D341Med (cell line): Measurements from ENCODE around the gene CAPNS2.
"Not testable (repeated sequence)": the region's sequence is repeated elsewhere in the genome, so short reads cannot be mapped to it uniquely, and the experiment has no call there.

Experiments used
- DNase-seq: peaks from one replicate; pipeline ENCODE4 v3.0.0; 2012; ENCODE audit warnings: low spot score

The CAPNS2 gene

GRCh38 chr16:55568207-55568606, 1.7 kb downstream of the CAPNS2 start:
- DNase-seq, result no peak

DNA sequence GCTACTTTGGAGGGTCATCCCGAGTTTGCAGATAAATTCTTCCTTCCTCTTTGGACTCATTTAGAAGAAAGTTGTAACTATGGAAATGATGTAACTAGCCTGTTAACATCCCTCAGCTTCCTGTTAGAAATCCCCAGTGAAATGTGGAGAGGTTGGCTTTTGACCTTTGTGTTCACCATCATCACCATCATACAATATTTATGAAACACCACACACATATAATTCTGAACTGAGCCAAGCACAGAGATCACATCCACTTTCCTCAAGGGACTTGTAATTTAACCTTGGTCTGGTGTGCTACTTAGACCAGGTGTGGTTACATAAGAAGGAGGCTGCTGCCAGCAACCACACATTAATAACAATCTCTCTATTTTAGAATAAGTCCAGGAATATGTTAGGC, 2.5 kb downstream of the CAPNS2 start:
- DNase-seq, result no peak

DNA sequence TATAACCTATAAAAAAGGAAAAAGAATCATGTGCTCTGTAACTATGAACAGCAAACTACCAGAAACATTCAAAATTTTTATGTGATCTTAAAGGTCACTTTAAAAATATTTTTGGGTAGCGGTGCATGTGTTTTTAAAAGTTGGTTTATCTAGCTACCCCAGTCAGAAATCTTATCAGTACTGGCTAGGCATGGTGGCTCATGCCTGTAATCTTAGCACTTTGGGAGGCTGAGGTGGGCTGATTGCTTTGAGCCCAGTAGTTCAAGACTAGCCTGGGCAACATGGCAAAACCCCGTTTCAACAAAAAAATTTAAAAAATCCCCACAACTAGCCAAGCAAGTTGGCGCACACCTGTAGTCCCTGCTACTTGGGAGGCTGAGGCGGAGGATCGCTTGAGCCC, 3.7 kb downstream of the CAPNS2 start:
- DNase-seq, result no peak

GRCh38 chr16:55571191-55571897, 4.9 kb downstream of the CAPNS2 start:
- DNase-seq, result no peak

DNA sequence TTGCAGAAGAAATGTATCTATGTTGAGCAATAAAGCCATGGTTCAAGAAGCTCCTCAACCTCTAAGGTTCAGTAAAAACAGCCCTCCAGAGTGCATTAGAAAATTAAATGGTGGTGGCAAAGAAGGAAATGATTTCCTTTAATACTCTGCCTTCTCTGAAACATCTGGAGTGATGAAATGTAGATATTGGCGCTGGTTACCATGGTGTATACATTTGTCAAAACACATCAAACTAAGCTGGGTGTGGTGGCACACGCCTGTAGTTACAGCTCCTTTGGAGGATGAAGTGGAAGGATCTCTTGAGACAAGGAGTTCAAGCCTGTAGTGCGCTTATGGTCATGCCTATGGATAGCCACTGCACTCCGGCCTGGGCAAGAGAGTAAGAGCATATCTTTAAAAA, 6.0 kb downstream of the CAPNS2 start:
- DNase-seq, result no peak

DNA sequence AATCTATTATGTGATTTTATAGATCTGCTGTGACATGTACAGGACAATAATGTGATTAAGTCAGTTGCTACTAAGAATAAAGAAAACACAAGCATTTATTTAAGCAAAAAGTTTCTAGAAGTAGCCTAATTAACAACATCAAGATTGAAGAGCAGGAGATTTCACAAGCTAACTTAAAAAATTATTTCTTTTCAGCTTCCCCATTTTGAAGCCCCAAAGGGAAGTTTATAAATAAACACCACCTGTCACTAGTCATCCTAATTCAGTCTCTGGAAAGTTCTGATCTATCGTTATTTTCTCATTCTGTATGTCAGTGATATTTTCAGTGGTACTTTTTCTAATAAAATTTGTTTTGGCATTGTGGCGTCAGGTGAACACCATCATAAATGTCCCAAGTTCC, 8.3 kb downstream of the CAPNS2 start:
- no peak for DNase-seq

GRCh38 chr16:55575496-55575895, 9.0 kb downstream of the CAPNS2 start:
- DNase-seq, result no peak

GRCh38 chr16:55576384-55576783, 9.9 kb downstream of the CAPNS2 start:
- DNase-seq, result no peak

- DNase-seq, result no peak
Observed at GRCh38 chr16:55577887-55578286, 11.4 kb downstream of the CAPNS2 start.

DNA sequence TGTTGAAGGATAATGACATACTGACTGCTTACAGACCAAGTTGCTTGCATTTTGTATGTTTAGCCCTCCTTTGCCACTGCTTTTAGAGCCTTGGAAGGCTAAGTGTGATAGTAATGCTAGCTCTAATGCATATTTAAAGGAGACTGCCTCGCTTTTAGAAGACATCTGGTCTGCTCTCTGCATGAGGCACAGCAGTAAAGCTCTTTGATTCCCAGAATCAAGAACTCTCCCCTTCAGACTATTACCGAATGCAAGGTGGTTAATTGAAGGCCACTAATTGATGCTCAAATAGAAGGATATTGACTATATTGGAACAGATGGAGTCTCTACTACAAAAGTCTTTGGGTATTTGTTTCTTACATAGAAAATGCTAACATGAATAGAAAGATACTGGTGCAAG, 19.1 kb downstream of the CAPNS2 start:
- no peak for DNase-seq

DNA sequence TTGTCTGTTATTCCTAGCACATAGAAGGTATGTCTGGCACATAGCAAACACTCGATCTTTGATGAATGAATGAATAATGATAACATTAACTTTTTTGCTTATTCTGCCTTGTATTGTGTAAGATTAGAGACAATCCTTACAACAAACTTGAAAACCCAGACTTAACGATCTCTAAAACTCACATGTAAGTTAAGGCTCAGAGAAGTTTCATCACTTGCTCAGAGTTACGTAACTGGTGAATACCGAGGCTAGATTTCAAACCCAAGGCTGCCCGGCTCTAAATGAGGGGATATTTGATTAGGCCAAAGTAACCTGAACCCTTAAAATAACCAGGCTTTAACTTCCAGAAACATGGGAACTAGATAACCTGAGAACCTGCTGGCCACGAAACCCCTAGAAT, 22.3 kb downstream of the CAPNS2 start:
- DNase-seq, result no peak

GRCh38 chr16:55592306-55592705, 25.8 kb downstream of the CAPNS2 start:
- DNase-seq, result no peak

DNA sequence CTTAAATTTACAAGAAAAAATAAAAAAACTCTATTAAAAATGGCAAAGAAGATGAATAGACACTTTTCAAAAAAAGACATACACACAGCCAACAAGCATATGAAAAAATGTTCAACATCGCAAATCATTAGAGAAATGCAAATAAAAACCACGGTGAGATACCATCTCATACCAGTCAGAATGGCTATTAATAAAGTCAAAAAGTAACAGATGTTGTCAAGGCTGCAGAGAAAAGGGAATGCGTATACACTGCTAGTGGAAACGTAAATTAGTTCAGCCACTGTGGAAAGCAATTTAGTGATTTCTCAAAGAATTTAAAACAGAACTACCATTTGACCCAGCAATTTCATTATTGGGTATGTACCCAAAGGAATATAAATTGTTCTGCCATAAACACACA, 31.4 kb downstream of the CAPNS2 start:
- DNase-seq, result no peak

DNA sequence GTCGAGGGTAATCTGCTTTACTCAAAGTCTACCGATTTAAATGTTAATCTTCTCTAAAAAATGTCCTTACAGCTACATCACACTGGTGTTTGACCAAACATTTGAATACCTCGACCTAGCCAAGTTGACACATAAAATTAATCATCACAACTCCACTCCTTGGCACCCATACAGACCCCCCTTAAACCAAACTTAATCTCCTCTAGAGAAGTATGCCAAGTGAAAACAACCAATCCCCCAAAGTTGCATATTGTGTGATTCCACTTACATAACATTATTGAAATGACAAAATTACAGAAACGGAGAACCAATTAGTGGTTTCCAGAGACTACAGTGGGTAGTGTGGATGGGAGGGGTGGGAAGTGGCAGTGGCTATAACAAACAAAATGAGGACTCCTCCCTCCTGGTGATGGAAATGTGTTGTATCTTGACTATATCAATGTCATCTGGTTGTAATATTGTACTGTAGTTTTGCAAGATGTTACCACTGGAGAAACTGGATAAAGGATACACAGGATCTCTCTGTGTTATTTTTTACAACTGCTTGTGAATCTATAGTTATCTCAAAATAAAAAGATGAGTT, 39.4 kb downstream of the CAPNS2 start:
- no peak for DNase-seq

DNA sequence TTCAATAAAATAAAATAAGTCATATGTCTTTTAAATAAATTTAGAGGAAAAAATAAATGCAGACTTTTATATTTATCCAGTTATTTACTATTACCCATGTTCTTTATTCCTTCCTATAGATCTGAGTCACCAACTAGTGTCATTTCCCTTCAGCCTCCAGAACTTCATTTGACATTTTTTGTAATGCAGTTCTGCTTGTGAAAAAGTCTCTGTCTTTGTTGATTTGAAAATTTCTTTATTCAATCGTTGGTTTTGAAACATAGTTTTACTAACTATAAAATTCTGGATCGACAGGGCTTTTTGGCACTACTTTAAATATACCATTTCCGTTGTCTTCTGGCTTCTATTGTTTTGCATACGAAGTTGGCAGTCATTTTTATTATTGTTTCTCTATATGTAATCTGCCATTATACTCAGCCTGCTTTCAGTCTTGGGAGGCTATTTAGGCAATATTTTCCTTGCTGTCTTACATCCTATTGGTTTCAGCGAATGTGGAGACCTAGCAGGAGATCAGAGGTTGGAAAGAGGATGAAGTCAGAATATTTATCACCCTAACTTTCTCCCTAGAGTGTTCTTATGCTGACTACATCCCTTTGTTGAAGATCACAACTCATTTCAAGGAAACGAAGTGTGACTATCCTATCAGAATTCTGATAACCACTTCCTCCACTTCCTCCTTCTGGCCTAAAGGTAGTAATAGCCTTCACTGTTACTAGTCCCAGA, 47.3 kb downstream of the CAPNS2 start:
- DNase-seq, result no peak

DNA sequence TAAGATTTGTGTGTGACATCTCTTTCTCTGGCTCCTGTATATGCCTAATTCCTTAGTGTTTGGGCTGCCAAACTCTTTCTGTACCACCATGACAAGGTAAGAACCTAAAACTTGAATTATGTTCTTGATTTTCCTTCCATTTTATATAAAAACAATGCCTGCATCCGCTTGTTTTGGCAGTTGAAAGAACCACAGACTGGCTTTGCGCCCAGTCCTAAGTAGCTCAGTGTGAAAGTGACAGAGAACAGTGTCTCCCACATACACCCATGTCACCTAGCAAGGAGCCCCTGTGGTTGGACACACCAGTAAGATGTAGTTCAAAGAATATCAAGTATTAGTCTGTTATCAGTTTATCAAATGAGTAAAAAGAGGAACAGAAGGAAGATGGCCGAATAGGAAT, 48.6 kb downstream of the CAPNS2 start:
- no peak for DNase-seq

GRCh38 chr16:55615670-55616069, 49.2 kb downstream of the CAPNS2 start:
- not testable (repeated sequence) for DNase-seq
